NCI-H69 (cell line): Measurements from ENCODE around the gene OR4D11.
"Not testable (repeated sequence)": the region's sequence is repeated elsewhere in the genome, so short reads cannot be mapped to it uniquely, and the experiment has no call there.

Experiments used
- DNase-seq: peaks from one replicate; lab custom pipeline; 2025; lab: John Stamatoyannopoulos, UW

Gene OR4D11

DNA sequence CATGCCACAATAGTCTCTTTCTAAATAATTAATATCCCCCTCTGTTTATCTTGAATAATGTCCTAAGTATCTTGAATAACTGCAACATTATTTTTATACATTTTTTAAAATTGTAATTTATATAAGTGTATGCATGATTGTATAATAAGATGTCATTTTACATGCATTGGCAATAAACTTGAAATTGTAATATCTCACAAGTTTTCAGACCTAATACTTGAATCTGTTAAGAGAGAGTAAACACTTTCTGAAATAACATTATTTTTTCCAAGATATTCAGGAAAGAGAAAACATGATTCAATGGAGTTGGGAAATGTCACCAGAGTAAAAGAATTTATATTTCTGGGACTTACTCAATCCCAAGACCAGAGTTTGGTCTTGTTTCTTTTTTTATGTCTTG lies at the start of gene OR4D11:
Gene OR4D11 (plus strand): TSS at position 301 of the 400 bp plus-strand sequence. CDS start 0 bp downstream, at position 301.
- DNase-seq = no peak

DNA sequence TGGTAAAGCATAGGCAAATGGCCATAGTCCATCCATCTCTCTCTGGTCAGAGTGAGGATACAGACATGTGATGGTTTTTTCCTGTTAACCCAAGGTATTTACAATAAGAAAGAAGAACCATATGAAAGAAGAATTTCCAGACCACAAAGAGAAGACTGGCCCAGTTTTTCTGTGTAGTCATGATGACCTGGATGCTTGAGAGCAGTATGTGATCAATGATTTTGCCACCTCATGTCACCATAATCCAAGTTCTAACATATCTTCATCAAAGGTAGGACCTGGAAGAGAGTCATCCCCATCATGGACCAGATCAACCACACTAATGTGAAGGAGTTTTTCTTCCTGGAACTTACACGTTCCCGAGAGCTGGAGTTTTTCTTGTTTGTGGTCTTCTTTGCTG lies 46.7 kb upstream of the OR4D11 start, which contains the start of gene OR4D6:
Gene OR4D6 (plus strand): TSS at position 301 of the 400 bp plus-strand sequence. CDS start 0 bp downstream, at position 301.
- DNase-seq = no peak

DNA sequence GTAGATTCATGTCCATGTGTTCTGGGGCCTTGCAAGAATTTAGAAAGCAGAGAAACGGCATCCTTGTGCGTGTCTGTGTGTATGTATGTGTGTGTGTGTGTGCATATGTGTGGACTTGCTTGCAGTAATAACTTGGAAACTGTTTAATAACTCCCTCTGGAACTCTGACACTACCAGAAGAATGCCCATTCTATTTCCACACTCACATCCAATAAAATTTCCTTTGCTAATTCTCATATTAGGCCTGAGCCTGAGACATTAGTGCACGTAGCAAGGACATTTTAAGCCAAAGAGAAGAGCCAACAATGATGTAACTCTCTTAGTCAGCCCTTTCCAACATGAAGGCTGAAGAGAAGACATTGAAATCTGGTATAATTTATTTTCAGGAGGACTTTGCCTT lies 43.5 kb upstream of the OR4D11 start:
- no peak for DNase-seq

DNA sequence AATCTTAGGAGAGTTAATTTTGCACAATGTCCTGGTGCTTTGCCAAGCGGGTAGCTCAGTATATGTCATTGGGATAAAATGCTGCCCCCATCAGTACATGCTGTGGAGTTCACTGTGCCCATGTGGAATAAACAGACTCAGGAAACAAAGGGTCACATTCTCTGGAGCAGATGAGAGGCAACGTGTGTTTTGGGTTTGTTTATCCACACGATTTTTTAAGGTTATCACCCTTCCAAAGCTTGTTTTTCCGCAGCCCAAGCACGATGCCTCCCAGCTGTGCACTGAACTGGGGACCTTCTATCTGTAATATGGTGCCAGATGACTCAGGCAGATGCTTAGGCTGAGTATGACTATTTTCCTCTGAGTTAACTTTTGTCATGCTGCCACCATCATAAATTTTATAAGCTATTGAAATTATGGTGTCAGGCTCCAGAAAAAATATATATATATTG lies 40.2 kb upstream of the OR4D11 start:
- DNase-seq = no peak

DNA sequence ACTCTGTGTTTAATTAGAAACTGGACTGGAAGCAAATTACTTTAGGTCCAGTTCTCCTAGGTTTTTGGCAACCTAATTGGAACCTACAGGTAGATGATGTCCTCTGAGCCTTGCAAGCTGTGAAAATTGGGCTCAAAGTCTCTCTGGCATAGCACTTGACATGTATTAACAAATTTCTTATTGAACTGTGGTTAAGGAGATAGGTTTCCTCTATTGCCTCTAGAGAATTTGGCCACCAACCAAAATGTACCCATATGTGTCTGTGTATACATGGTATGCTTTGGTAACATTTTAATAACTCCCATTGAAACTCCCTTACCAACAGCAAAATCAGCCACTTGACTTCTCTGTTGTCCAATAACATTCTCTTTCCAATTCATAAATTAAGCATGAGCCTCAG lies 30.4 kb upstream of the OR4D11 start, which contains the start of gene OR4D10:
Gene OR4D10 (plus strand): TSS at position 301 of the 400 bp plus-strand sequence. CDS start 4,115 bp downstream, outside the sequence.
- no peak for DNase-seq

- no peak for DNase-seq
Measured at GRCh38 chr11:59475176-59475575, 28.2 kb upstream of the OR4D11 start.

- no peak for DNase-seq
Measured at GRCh38 chr11:59479906-59480305, 23.5 kb upstream of the OR4D11 start.

DNA sequence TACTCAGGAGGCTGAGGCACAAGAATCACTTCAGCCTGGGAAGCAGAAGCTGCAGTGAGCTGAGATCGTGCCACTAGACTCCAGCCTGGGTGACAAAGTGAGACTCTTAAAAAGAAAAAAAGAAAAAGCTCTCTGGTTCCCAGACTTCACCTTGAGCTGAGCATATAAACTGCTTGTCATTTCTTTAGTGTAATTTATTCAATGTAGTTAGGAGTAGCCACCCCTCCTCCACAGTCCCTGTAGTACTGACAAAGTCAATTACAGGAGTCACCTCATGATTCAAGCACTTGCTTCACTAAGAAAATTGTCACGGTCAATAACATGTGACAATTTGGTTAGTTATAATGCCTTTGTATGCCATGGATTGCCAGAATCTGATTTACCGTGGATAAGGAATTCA lies 23.0 kb upstream of the OR4D11 start:
- no peak for DNase-seq

DNA sequence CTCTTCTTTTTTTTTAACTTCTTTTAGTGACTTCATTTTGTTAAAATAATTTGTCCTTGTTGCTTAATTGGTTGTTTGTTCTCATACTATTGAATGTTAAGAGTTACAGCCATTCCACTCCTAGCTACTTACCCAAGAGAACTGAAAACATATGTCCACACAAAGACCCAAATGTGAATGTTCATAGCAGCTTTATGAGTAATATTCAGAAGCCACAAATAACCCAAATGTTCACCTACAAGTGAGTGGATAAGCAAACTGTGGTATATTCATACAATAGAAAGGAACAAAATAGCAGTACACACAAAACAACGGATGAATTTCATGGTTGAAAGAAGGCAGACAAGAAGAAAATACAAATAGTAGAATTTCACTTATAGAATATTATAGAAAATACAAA lies 1.4 kb upstream of the OR4D11 start:
- DNase-seq = no peak

DNA sequence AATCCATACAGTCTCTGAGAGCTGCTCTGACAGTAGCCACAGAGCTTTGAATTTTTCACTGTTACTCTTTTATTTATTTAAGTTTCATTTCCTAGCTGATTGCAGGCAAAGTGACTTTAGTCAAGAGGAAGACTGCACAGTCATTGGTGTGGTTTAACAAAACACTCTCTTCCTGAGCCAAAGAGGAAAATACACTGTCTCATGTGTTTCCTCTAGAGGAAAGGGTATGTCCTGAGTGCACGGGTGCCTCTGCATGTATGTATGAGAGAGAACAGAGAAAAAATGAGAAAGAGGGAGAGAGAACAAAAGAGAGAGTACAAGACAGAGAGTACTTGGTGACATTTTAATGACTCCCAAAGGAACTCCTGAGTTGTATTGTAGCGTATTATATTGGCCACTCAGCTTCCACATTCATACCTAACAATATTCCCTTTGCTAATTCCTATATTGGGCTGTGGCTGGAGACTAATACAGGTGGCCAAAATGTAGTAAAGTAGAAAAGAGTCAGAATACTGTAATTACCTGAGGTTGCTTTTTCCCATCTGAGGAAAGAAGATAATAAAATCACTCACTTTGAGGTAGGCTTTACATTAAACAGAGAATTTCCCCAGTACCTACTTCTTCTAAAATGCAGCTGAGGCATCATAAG lies 7.7 kb downstream of the OR4D11 start, which contains the start of gene OR4D9:
Gene OR4D9 (plus strand): TSS at position 599 of the 649 bp plus-strand sequence. CDS start 3,374 bp downstream, outside the sequence.
- DNase-seq = no peak

DNA sequence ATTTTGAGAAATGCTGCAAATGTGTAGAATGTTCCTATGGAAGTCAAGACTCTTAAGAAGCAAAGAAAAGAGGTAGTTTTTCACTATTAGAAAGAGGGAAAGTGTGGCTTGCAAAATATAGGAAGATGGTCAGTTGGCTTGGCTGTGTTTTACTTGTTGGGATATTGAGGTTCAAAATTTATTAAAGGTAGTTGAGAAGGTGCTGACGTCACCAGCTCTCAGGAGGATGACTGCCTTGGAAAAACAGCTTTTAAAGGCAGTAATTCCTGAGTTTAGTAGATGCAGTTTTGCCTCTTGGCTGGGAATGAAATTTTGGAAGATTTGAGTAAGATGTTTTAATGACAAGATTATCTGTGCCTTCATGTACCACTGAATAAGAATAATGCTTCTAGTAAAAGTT lies 8.3 kb downstream of the OR4D11 start:
- DNase-seq = no peak

DNA sequence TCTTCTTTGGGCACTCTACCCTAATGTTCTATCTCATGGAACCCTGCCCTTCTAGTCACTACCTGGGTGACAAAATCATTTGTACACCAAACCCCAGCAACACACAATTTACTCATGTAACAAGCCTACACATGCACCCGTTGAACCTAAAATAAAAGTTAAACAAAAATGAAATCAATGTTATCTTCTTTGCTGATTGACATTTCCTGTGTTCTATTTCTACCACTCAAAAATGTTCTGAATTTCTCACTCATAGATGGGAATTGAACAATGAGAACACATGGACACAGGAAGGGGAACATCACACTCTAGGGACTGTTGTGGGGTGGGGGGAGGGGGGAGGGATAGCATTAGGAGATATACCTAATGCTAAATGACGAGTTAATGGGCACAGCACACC lies 16.8 kb downstream of the OR4D11 start:
- DNase-seq = not testable (repeated sequence)

DNA sequence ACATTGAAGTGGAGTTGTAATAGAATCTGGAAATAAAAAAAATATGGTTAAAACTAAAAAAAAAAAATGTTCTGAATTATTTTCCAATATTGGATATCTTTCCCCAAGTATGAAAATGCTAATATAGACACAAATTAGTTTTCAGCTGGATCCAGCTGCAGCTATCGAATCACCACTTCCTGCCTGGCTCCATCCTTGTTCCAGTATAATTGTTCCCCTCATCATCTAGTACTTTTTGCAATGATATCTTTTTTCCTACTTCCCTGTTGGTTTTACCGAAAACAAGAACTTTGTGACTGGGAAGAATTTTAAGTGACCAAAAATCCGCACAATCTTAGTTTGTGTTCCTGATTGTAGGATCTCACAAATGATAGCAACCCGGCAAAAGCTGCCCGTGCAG lies 17.4 kb downstream of the OR4D11 start:
- no peak for DNase-seq

- DNase-seq = no peak
Measured at GRCh38 chr11:59523541-59523940, 20.2 kb downstream of the OR4D11 start.

DNA sequence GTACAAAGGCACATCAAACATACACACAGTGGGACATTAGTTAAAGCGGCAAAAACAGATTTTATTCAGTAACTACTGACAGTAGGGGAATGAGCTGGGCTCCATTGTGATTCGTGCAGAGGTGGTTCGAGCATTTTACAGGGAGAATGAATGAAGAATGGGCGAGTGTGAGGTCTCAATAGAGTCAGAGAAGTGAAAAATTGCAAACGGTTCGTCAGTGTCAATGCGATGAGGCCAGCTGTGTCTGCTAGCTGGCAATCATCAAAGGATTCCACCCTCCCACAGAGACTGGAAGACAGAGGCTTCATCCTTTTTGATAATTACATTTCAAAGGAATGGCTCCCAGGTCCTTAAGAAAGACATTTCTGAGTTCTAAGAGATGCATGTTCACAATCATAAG lies 25.3 kb downstream of the OR4D11 start:
- DNase-seq = no peak

- DNase-seq = no peak
Measured at GRCh38 chr11:59532620-59533019, 29.2 kb downstream of the OR4D11 start.

DNA sequence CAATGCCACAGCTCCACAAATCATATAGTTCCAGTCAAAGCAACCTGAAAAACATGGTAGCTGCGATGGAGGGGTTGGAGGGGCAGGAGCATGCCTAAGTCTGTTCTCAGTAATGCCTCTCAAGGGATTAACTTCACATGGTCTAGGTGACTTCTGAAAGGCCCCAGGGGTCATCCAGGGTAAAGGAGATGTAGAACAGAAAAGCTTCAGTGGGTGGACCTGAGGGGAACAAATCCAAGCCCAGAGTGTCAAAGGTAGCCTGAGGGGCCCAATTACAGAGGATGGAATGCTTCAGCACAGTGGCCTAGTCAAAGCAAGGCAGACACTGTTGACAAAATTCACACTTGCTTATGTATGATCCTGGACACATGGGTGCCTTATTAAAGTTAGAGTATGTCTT lies 31.3 kb downstream of the OR4D11 start:
- DNase-seq = no peak

DNA sequence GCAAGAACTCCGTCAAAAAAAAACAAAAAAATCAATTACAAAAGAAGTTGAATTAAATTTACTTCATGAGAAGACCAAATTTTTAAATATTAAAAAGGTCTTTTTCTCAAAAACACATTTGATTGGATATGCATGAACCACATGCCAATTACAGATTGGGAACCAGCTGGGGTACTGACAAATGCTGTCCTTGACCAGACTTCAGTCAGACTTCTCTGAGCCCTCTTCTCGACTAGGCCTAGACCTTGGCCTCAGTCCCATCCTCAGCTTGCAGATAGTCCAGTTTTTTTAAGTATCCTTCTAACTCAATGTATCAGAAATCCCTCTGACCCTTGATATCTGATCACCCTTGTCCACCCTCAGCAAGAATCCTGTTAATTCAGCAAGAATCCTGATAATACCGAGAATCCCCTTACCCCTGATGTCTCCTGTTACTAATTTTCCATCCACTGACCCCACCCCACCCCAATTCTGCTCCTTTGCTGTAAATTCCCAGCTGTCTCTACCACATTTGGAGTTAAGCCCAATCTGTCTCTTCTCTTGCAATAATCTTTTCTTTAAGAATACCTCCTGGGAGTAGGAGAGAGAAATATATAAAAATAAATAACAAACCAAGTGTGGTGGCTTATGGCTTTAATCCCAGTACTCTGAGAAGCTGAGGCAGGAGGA lies 38.9 kb downstream of the OR4D11 start:
- no peak for DNase-seq

DNA sequence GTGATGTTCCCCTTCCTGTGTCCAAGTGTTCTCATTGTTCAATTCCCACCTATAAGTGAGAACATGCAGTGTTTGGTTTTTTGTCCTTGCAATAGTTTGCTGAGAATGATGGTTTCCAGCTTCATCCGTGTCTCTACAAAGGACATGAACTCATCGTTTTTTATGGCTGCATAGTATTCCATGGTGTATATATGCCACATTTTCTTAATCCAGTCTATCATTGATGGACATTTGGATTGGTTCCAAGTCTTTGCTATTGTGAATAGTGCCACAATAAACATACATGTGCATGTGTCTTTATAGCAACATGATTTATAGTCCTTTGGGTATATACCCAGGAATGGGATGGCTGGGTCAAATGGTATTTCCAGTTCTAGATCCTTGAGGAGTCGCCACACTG lies 40.3 kb downstream of the OR4D11 start:
- DNase-seq = not testable (repeated sequence)

DNA sequence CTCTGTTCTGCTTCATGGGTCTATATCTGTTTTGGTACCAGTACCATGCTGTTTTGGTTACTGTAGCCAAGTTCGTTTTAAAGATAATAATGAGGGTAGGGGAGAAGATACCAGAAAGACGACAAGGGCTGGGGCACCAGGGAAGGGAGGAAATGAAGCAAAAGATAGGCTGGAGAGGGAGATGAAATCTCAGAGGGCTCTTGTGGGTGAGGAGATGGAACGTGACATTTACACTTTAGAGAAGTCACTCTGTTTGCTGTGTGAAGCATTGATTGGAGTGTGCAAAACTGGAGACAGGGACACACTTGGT lies 41.4 kb downstream of the OR4D11 start:
- DNase-seq = no peak

DNA sequence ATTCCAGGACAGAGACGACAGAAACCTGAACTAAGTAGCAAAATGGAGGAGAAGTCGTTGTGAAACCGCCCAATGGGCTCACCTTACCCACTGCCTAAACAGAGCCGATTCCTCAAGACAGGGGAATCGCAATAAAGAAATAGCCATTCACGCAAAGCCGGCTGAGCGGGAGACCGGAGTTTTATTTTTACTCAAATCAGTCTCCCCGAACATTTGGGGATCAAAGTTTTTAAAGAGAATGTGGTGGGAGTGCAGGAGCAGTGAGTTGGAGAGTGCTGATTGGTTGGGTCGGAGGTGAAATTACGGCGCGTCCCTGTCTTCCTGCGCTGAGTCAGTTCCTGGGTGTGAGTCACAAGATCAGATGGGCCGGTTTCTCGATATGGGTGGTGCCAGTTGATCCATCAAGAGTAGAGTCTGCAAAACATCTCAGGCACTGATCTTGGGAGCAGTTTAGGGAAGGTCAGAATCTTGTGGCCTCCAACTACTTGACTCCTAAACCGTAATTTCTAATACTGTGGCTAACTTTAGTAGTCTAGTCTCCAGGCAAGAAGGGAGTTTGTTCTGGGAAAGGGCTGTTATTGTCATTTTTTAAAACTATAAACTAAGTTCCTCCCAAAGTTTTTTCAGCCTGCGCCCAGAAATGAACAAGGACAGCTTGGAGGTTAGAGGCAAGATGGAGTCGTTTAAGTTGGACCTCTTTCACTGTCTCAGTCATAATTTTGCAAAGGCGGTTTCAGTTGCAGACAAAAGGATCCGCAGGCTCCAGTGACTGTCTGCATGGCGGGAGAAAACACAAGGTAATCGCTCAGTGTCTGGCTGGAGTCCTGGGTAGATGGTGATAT lies 42.0 kb downstream of the OR4D11 start:
- no peak for DNase-seq

DNA sequence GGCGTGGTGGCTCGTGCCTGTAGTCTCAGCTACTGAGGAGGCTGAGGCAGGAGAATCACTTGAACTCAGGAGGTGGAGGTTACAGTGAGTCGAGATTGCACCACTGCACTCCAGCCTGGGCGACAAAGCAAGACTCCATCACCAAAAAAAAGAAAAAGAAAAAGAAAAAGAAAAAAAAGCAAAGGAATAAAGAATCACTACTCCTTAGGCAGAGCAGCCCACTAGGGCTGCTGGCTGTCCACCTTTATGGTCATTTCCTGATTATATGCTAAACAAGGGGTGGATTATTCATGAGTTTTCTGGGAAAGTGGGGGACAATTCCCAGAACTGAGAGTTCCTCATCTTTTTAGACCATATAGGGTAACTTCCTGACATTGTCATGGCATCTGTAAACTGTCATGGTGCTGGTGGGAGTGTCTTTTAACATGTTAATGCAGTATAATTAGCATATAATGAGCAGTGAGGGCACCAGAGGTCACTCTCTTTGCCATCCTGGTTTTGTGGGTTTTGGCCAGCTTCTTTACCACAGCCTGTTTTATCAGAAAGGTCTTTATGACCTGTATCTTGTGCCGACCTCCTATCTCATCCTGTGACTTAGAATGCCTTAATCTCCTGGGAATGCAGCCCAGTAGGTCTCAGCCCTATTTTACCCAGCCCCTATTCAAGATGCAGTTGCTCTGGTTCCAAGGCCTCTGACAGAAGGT lies 44.4 kb downstream of the OR4D11 start:
- not testable (repeated sequence) for DNase-seq
